VCaP (cell line): ENCODE results near the gene GPR17.

Experiments used
- H3K27ac ChIP-seq: fragments of 450-650 bp; 2 replicates; pipeline ENCODE4 v1.5.1; 2017
- TF ChIP-seq, protein P1 (sequence below): fragments of 450-650 bp; conservative IDR thresholded peaks from 2 replicates; pipeline ENCODE4 v1.5.1; 2017; ENCODE audit warnings: mild to moderate bottlenecking, moderate library complexity

Gene GPR17

DNA sequence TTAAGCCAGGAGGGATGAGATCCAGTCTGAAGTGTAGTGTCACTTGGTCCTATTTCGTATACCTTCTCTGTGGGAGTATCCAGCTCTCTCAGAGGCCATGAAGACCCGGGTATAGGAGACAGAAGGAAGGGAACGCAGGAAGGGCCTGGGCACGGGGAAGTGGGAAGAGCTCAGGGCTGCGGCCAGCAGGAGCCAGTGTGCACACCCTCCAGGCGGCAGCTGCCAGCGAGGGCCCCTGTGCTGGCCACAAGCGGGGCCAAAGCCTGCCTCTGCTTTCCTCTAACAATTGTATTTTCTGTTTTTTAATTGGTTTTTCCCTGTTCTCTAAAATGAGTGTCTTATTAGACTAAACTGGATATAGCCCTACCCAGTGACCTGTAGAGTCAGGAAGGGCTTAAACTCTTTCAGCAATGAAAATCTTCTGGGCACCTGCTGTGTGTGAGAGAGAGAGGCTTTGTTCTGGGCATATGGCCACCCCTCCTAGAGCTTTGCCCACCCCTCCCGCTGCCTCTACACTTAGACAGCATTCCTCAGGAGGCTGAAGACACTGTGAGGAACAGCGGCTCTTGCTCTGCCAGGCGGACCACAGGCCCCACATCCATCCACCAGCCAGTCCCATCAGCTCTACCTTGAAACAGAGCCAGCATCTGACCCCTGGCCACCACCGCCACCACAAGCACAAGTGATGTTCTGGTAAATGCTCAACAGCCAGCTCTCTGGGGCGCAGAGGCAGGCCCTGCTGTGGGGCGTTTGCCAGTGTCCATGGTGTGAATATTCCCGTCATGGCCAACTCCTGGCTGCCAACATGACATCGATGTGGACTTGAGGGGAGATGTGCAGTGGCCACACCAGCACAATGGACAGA lies 9.5 kb downstream of the GPR17 start:
- no peak overlapping the region for H3K27ac ChIP-seq
- TF ChIP-seq, protein P1, sequence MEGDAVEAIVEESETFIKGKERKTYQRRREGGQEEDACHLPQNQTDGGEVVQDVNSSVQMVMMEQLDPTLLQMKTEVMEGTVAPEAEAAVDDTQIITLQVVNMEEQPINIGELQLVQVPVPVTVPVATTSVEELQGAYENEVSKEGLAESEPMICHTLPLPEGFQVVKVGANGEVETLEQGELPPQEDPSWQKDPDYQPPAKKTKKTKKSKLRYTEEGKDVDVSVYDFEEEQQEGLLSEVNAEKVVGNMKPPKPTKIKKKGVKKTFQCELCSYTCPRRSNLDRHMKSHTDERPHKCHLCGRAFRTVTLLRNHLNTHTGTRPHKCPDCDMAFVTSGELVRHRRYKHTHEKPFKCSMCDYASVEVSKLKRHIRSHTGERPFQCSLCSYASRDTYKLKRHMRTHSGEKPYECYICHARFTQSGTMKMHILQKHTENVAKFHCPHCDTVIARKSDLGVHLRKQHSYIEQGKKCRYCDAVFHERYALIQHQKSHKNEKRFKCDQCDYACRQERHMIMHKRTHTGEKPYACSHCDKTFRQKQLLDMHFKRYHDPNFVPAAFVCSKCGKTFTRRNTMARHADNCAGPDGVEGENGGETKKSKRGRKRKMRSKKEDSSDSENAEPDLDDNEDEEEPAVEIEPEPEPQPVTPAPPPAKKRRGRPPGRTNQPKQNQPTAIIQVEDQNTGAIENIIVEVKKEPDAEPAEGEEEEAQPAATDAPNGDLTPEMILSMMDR: no peak

DNA sequence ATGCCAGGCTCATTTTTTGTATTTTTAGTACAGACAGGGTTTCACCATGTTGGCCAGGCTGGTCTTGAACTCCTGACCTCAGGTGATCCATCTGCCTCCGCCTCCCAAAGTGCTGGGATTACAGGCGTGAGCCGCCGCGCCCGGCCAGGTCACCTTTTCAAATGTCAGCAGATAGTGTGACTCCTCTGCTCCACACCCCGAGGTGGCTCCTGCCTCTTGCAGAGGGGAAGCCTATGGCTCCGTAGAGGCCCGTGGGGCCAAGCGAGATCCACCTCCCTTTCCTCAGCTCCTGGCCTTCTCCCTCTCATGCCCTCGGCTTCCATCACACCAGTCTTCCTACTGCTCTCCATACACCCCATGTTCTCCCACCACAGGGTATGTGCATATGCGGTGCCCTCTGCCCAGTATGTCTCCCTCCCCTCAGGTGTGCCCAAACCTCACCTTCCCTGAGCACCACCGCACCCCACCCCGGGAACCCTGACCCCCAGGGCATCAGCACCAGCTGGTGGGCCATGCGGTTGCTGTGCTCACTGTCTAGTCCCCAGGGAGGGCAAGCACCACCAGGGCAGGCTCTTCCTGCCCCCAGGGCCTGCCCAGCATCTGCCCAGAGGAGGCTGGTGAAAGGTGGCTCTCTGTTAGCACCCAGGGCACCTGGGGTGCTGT lies 10.7 kb downstream of the GPR17 start:
- no peak overlapping the region for H3K27ac ChIP-seq
- TF ChIP-seq, protein P1: no peak

DNA sequence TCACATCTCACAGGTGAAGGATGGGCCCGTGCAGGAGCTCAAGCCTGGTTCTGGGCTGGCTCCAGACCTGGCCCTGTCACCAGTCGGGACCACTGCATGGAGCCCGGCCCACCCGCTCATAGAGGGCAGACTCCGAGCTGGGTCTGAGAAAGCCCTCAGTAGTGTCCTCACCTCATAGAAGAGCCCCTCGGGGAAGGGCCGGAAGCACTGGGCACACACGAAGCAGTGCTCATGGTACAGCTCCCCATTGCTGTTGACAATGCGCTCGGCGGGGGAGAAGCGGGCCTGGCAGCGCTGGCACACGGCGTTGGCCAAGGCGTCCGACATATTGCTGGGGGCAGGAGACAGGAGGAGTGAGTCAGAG lies 11.3 kb downstream of the GPR17 start:
- no peak overlapping the region for H3K27ac ChIP-seq
- TF ChIP-seq, protein P1: no peak

DNA sequence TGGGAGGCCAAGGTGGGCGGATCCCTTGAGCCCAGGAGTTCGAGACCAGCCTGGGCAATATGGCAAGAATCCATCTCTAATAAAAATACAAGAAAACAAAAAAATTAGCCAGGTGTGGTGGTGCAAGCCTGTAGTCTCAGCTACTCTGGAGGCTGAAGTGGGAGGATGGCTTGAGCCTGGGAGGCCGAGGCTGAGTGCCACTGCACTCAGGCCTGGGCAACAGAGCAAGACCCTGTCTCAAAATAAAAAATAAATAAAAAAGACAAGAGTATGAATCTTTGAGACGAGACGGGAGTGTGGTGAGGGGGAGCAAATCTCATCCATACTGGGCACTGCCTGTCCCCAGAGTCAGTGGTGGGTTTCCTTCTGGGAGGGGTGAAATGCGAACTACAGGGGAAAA lies 12.2 kb downstream of the GPR17 start:
- no peak overlapping the region for H3K27ac ChIP-seq
- TF ChIP-seq, protein P1: no peak

DNA sequence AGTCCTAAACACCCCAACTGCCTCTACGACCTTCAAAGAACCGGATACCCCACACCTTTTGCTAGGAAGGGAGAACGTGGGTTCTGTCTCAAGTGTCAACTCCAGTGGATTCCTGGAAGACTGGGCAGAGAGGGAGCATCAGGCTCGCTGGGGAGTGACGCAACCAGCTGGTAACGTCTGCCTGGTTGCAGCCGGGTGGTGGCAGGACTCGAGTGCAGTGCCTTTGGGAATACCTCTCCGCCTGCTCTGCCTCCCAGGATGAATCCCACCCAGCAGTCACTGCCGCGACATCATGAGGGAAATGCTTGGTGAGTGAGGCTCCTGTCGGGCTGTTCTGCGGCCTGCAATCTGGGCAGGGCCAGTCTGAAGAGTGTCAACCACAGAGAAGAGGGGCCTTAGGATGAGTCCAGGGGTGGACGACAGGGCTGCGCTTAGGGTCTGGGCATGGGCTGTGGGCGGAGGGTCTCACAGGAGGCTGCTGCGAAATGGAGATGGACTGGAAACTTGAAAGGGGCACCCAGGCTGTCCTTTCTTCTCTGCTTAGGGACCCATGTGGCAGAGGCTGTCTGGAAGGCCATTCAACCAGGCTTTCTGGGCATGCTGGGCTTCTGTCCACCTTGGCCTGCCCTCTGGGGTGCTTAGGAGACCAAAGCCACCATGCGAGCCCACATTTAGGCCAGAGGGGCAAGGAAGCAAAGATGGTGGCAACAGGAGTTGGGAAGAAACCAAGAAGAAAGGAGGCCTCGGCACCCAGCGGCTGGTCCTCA lies 12.9 kb downstream of the GPR17 start:
- TF ChIP-seq, protein P1: no peak
- no peak overlapping the region for H3K27ac ChIP-seq

DNA sequence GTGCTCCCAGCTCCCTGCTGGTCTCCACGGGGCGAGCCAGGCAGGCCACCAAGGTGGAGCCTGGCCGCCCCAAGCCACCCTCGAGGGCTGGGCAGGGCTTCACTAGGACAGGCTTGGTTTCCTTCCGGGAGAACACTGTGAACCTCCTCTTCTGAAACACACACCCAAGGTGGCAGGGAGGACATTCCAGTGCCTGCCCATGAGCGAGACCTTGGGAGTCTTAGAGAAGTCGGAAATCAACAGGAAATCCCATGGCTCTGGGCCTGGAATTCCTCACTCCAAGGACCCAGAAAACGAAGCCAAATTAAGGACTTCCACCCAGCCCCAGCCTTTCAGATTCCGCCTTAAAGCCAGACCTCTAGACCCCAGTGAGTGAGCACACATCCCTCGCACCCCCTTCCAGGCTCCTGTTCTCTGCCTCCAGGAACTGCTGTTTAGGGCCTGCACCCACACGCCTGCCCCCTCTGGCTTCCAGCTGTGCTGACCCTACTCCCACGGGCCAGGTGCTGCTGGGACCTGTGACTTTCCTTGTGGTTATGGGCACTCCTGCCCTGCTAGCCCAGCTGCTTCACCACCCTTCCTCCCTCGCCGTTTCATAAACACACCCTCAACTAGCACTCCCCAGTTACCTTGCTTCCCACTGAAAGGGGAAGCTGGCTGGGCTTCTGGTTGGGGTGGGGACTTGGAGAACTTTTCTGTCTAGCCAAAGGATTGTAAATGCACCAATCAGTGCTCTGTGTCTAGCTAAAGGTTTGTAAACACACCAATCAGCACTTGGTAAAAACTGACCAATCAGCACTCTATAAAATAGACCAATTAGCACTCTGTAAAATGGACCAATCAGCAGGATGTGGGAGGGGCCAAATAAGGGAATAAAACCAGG lies 13.7 kb downstream of the GPR17 start:
- no peak overlapping the region for H3K27ac ChIP-seq

More for the DNA sequence above, 13.7 kb downstream of the GPR17 start:
- TF ChIP-seq, protein P1: no peak
